Upper lobe of left lung (tissue), 4 donors: Measurements from ENCODE around the gene SLC9A9.

Experiments
- CTCF ChIP-seq, 6 experiments: fragments of 450-650 bp in 4 of 6; fragments of 200-600 bp in 2 of 6; sonication (generic) in 2 of 6; IDR thresholded peaks; one replicate each; pipeline ENCODE4 v1.5.1; 2016 to 2019; ENCODE audit warnings: antibody characterized with exemption in 6 of 6
- POLR2A ChIP-seq, 4 donors: fragments of 450-650 bp; IDR thresholded peaks; one replicate each; pipeline ENCODE4 v1.5.1; 2016 to 2017; ENCODE audit warnings: antibody characterized with exemption in 4 of 4, mild to moderate bottlenecking in 2 of 4
- POLR2AphosphoS5 ChIP-seq, 2 donors: sonication (generic); formaldehyde crosslinking; IDR thresholded peaks; one replicate each; pipeline ENCODE4 v1.5.1; 2017; ENCODE audit warnings: antibody characterized with exemption in 2 of 2

- no peak for TF ChIP-seq CTCF (IDR thresholded peaks at IDR 0.05)
- TF ChIP-seq POLR2A (IDR thresholded peaks at IDR 0.05) = no peak
- TF ChIP-seq POLR2AphosphoS5 (IDR thresholded peaks at IDR 0.05) = no peak
These were observed 490.6 kb downstream of the SLC9A9 start for GRCh38 chr3:143357700-143358099.
